Measurements from ENCODE around the gene BARHL1. TPM values are rescaled to one million over a fixed set of nuclear protein-coding genes. Genes with fewer than 3 reads are reported as not detected.

BARHL1 gene
- total RNA-seq, 2 experiments from 2014 or later = not detected

DNA sequence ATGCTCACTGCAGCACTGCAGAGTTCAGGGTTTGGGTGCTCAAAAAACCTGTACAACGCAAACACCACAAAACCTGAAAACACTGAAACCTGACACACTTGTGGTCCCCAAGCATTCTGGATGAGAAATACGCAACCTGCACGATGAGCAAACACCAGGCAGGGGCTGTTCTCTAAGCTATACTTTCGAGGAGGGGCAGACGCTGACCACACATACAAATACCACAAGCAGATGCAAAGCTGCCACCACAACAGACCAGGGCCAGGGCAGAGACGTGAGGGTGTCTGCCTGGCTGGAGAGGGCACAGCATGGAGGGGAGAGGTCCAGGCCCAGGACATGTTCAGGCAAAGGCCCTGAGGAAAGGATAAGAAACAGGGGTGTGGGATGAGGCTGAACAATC is 23.0 kb downstream of the BARHL1 start:
- no peak overlapping the region for H3K4me3 Mint-ChIP-seq
- H3K27ac Mint-ChIP-seq = no peak overlapping the region

DNA sequence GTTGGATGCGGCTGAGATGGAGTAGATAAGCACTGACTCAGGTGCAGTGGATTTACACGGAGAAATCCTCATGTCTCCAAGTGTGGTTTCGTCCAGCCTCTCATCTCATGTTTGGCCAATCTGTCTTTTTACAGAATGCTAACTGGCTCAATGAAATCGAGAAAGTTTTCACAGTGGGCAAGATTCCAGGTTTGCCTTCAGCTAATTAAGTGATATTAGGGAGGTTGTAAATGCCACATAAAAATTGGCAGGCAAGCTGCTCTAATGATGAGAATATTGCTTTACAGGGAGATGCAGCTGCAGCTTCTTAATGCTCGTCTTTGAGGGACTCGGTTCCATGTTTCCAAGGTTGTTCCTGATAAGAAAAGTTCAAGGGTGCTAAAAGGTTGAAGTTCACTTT is 23.7 kb downstream of the BARHL1 start:
- no peaks in the 10 kb centered on the region for H3K4me1 Mint-ChIP-seq (ENCODE audit: low read depth)
- no peak for ATAC-seq
- ChIA-PET POLR2A (no interaction called here), CTCF (no interaction called here)
- H3K27ac Mint-ChIP-seq = no peak overlapping the region
- H3K27me3 Mint-ChIP-seq = no peaks in the 10 kb centered on the region
- H3K4me3 Mint-ChIP-seq = no peak overlapping the region
- DNase-seq = no peak
- intact Hi-C loops (cut with micrococcal nuclease) = no loop called here
- H3K9me3 Mint-ChIP-seq = no peaks in the 10 kb centered on the region
- H3K36me3 Mint-ChIP-seq (ENCODE audit: low read depth) = peaks cover 78% of the 10 kb centered on the region
- TF ChIP-seq, protein P1, sequence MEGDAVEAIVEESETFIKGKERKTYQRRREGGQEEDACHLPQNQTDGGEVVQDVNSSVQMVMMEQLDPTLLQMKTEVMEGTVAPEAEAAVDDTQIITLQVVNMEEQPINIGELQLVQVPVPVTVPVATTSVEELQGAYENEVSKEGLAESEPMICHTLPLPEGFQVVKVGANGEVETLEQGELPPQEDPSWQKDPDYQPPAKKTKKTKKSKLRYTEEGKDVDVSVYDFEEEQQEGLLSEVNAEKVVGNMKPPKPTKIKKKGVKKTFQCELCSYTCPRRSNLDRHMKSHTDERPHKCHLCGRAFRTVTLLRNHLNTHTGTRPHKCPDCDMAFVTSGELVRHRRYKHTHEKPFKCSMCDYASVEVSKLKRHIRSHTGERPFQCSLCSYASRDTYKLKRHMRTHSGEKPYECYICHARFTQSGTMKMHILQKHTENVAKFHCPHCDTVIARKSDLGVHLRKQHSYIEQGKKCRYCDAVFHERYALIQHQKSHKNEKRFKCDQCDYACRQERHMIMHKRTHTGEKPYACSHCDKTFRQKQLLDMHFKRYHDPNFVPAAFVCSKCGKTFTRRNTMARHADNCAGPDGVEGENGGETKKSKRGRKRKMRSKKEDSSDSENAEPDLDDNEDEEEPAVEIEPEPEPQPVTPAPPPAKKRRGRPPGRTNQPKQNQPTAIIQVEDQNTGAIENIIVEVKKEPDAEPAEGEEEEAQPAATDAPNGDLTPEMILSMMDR (IDR thresholded peaks at IDR 0.05) = no peak

More for the DNA sequence above, 23.0 kb downstream of the BARHL1 start:
- intact Hi-C loops (cut with micrococcal nuclease) = no loop called here
- no peak for DNase-seq
- TF ChIP-seq, protein P1 (IDR thresholded peaks at IDR 0.05) = no peak
- ChIA-PET CTCF (no interaction called here), POLR2A (no interaction called here)
- Mint-ChIP-seq H3K4me1 (ENCODE audit: low read depth) (no peaks in the 10 kb centered on the region), H3K36me3 (ENCODE audit: low read depth) (peaks cover 77% of the 10 kb centered on the region), H3K9me3 (no peaks in the 10 kb centered on the region), H3K27me3 (no peaks in the 10 kb centered on the region)
- no peak for ATAC-seq

DNA sequence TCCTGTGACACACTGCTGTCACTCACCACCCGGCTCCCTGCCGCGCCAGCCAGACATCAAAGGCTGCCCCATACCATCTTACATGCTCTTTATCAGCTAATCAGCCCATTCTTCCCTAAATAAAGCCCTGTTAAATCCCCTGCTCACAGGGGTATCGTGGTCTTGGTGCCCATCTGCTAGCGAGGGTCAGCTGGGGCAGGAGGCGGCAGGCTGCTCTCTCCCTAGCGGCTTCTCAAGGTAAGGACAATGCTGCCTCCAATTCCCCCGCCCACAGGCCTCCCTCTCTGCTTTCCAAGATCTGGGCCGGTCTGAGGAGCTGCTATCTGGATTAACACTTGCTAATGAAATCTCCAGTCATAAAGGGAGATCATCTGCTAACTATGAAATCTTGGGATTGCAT is 26.8 kb downstream of the BARHL1 start:
- no peak overlapping the region for H3K27ac Mint-ChIP-seq
- TF ChIP-seq, protein P1 (IDR thresholded peaks at IDR 0.05) = no peak
- DNase-seq = no peak
- H3K9me3 Mint-ChIP-seq = no peaks in the 10 kb centered on the region
- POLR2A ChIA-PET = no interaction called here
- H3K27me3 Mint-ChIP-seq = no peaks in the 10 kb centered on the region
- peaks cover 73% of the 10 kb centered on the region for H3K36me3 Mint-ChIP-seq (ENCODE audit: low read depth)
- H3K4me1 Mint-ChIP-seq (ENCODE audit: low read depth) = no peaks in the 10 kb centered on the region
- intact Hi-C loops (cut with micrococcal nuclease) = no loop called here
- no peak overlapping the region for H3K4me3 Mint-ChIP-seq
- CTCF ChIA-PET = no interaction called here
- no peak for ATAC-seq

DNA sequence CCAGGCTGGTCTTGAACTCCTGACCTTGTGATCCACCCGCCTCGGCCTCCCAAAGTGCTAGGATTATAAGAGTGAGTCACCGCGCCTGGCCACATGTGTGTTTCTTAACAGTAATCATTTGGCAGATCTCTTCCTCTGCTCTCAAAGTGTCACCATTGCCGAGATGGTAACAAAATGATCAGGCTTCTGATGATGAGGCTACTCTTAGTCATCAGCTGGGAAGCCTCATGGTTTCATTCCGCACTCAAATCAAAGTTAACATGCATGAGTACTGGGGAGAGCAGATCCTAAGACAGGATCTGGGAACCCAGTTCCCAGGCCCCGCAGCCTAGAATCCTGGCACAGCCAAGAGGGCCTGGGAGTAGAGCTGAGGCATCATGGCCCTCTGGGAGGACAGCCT is 27.4 kb downstream of the BARHL1 start:
- intact Hi-C loops (cut with micrococcal nuclease) = no loop called here
- Mint-ChIP-seq H3K4me3 (no peak overlapping the region), H3K9me3 (no peaks in the 10 kb centered on the region), H3K27me3 (no peaks in the 10 kb centered on the region), H3K27ac (no peak overlapping the region), H3K4me1 (ENCODE audit: low read depth) (no peaks in the 10 kb centered on the region), H3K36me3 (ENCODE audit: low read depth) (peaks cover 73% of the 10 kb centered on the region)
- ChIA-PET POLR2A (no interaction called here), CTCF (no interaction called here)
- TF ChIP-seq, protein P1 (IDR thresholded peaks at IDR 0.05) = no peak
- ATAC-seq = no peak
- DNase-seq = no peak

DNA sequence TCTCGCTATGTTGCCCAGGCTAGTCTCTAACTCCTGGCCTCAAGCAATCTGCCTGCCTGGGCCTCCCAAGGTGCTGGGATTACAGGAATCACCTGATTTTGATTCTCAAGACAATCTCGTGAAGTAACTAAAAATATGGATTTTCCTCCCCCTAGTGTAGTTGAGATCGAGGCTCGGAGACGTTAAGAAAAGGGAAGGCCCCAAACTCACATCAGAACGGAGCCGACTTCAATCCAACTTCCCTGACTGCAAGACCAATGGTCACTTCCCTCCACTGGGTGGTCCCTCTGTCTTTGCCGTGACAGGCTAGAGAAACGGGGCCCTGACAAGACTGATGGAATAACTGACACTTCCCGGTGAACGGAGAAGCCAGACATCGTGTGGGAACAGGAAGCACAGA is 28.3 kb downstream of the BARHL1 start:
- H3K4me3 Mint-ChIP-seq = no peak overlapping the region
- TF ChIP-seq, protein P1 (IDR thresholded peaks at IDR 0.05) = no peak
- DNase-seq = no peak
- intact Hi-C loops (cut with micrococcal nuclease) = no loop called here
- H3K27ac Mint-ChIP-seq = no peak overlapping the region
- peaks cover 74% of the 10 kb centered on the region for H3K36me3 Mint-ChIP-seq (ENCODE audit: low read depth)
- H3K27me3 Mint-ChIP-seq = no peaks in the 10 kb centered on the region
- no peak for ATAC-seq
- no peaks in the 10 kb centered on the region for H3K9me3 Mint-ChIP-seq
- POLR2A ChIA-PET = no interaction called here
- H3K4me1 Mint-ChIP-seq (ENCODE audit: low read depth) = no peaks in the 10 kb centered on the region
- CTCF ChIA-PET = no interaction called here
